Neural cell (in vitro differentiated cells): ENCODE measurements around the gene MGLL. TPM values are rescaled to one million over a fixed set of nuclear protein-coding genes. Genes with fewer than 3 reads are reported as not detected.

Experiments used
- H2AFZ ChIP-seq: fragments of 200-600, 300-800 bp; sonication (generic), shearing (Covaris generic); 2 replicates; pipeline ENCODE4 v1.6.0; 2014; ENCODE audit warnings: low read depth, mild to moderate bottlenecking, antibody characterized with exemption, low read length, moderate library complexity
- H3F3A ChIP-seq: fragments of 200-600 bp; shearing (Covaris generic); 2 replicates; pipeline ENCODE4 v1.6.1; 2016; ENCODE audit warnings: mild to moderate bottlenecking, moderate library complexity, mixed read lengths, antibody characterized with exemption, low read length; ENCODE audit not compliant: insufficient read depth, poor library complexity, severe bottlenecking
- H3K27ac ChIP-seq: fragments of 200-600, 300-800 bp; sonication (generic), shearing (Covaris generic); 2 replicates; pipeline ENCODE4 v1.5.1; 2014; ENCODE audit warnings: mild to moderate bottlenecking, low read length, moderate library complexity
- H3K27me3 ChIP-seq: fragments of 300-800, 200-600 bp; sonication (generic), shearing (Covaris generic); 2 replicates; pipeline ENCODE4 v1.6.0; 2014; ENCODE audit warnings: mild to moderate bottlenecking, low read depth, low read length, moderate library complexity; ENCODE audit not compliant: insufficient read depth
- H3K36me3 ChIP-seq: fragments of 300-800, 200-600 bp; sonication (generic), shearing (Covaris generic); 2 replicates; pipeline ENCODE4 v1.5.1; 2014; ENCODE audit warnings: mild to moderate bottlenecking, antibody characterized with exemption, low read length, moderate library complexity; ENCODE audit not compliant: insufficient read depth
- H3K4me2 ChIP-seq: fragments of 300-800, 200-600 bp; sonication (generic), shearing (Covaris generic); 2 replicates; pipeline ENCODE4 v1.6.0; 2014; ENCODE audit warnings: mild to moderate bottlenecking, low read length
- H3K4me3 ChIP-seq: fragments of 300-800, 200-600 bp; sonication (generic), shearing (Covaris generic); 2 replicates; pipeline ENCODE4 v1.5.1; 2014; ENCODE audit warnings: mild to moderate bottlenecking, low read length, moderate library complexity
- H3K79me2 ChIP-seq: fragments of 200-600 bp; shearing (Covaris generic); replicated peaks from 2 replicates; pipeline ENCODE4 v1.6.0; 2014; ENCODE audit warnings: mild to moderate bottlenecking, low read length, moderate library complexity; ENCODE audit not compliant: insufficient read depth
- H3K9ac ChIP-seq: fragments of 300-800, 200-600 bp; sonication (generic), shearing (Covaris generic); 2 replicates; pipeline ENCODE4 v1.6.1; 2016; ENCODE audit warnings: mild to moderate bottlenecking, low read length, mixed read lengths
- H3K9me2 ChIP-seq: fragments of 200-600 bp; shearing (Covaris generic); 2 replicates; pipeline ENCODE4 v1.6.1; 2016; ENCODE audit warnings: mild to moderate bottlenecking, low read length, mixed read lengths; ENCODE audit not compliant: insufficient read depth
- H3K9me3 ChIP-seq: fragments of 200-600, 300-800 bp; sonication (generic), shearing (Covaris generic); 2 replicates; pipeline ENCODE4 v1.6.1; 2016; ENCODE audit warnings: mild to moderate bottlenecking, mixed run types, low read length, moderate library complexity, mixed read lengths
- H4K20me1 ChIP-seq: fragments of 200-600 bp; shearing (Covaris generic); 2 replicates; pipeline ENCODE4 v1.6.1; 2016; ENCODE audit warnings: mild to moderate bottlenecking, mixed run types; ENCODE audit not compliant: insufficient read depth
- EP300 ChIP-seq: fragments of 450-650 bp; conservative IDR thresholded peaks from 2 replicates; pipeline ENCODE4 v1.6.1; 2014; ENCODE audit warnings: antibody characterized with exemption, mild to moderate bottlenecking, moderate library complexity; ENCODE audit not compliant: poor library complexity, severe bottlenecking
- EZH2 ChIP-seq: fragments of 200-600, 300-800 bp; shearing (Covaris generic), sonication (generic); IDR thresholded peaks from 2 replicates; pipeline ENCODE4 v1.6.1; 2014; ENCODE audit warnings: antibody characterized with exemption, low read length, borderline replicate concordance, mild to moderate bottlenecking; ENCODE audit not compliant: insufficient read depth, poor library complexity, severe bottlenecking
- MXI1 ChIP-seq: fragments of 450-650 bp; conservative IDR thresholded peaks from 2 replicates; pipeline ENCODE4 v1.6.1; 2014; ENCODE audit warnings: antibody characterized with exemption, mild to moderate bottlenecking; ENCODE audit not compliant: poor library complexity, severe bottlenecking
- POLR2AphosphoS5 ChIP-seq: IDR thresholded peaks from 2 replicates; pipeline ENCODE4 v1.6.1; 2012
- RAD21 ChIP-seq: fragments of 450-650 bp; conservative IDR thresholded peaks from 2 replicates; pipeline ENCODE4 v1.6.1; 2014; ENCODE audit warnings: antibody characterized with exemption, mild to moderate bottlenecking, moderate library complexity
- SMC3 ChIP-seq: fragments of 450-650 bp; conservative IDR thresholded peaks from 2 replicates; pipeline ENCODE4 v1.6.1; 2014; ENCODE audit warnings: antibody characterized with exemption, mild to moderate bottlenecking, moderate library complexity; ENCODE audit not compliant: poor library complexity
- TAF1 ChIP-seq: IDR thresholded peaks from 2 replicates; pipeline ENCODE4 v1.6.1; 2012; ENCODE audit warnings: low read depth
- polyA plus RNA-seq: library from polyadenylated mRNA; depleted of rRNA; stranded (reverse); fragments of >200 nt; gene quantifications from 2 replicates; pipeline ENCODE4 v1.2.3, GENCODE V29; 2014
- TF ChIP-seq, protein P1 (sequence below): fragments of 450-650 bp; IDR thresholded peaks from 2 replicates; pipeline ENCODE4 v1.5.1; 2014; ENCODE audit warnings: antibody characterized with exemption, mild to moderate bottlenecking, moderate library complexity; ENCODE audit not compliant: poor library complexity, severe bottlenecking
- TF ChIP-seq, protein P2 (sequence below): IDR thresholded peaks from 2 replicates; pipeline ENCODE4 v1.6.1; 2012; ENCODE audit warnings: borderline replicate concordance

The MGLL gene
- polyA plus RNA-seq, 1 donor from 2014 or later: 2.0 TPM

DNA sequence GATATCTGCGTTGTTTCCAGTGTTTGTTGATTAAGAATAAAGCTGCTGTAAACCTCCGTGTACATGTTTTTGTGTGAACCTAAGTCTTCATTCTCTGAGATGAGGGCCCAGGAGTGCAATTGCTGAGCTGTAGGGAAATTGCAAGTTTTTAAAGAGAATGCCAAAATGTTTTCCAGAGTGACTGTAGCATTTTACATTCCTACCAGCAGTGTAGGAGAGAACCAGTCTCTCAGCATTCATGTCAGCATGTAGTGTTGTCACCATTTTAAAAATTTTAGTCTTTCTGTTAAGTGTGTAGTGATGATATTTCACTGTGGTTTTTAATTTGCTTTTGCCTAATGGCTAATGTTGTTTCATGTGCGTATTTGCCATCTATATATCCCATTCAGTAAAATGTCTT lies 3.4 kb upstream of the MGLL start:
- Histone ChIP-seq H3K9me3 (peaks cover 6% of the 10 kb centered on the region), H3K4me3 (no peak overlapping the region), H2AFZ (no peak overlapping the region), H3K9ac (no peak overlapping the region), H3K27me3 (peaks cover 30% of the 10 kb centered on the region), H3K79me2 (no peaks in the 10 kb centered on the region), H4K20me1 (no peaks in the 10 kb centered on the region), H3K4me2 (no peak overlapping the region), H3K27ac (no peak overlapping the region), H3K36me3 (no peaks in the 10 kb centered on the region), H3K9me2 (no peaks in the 10 kb centered on the region), H3F3A (no peaks in the 10 kb centered on the region)
- TF ChIP-seq EP300 (no peak), TAF1 (no peak), POLR2AphosphoS5 (no peak), EZH2 (no peak), SMC3 (no peak), RAD21 (no peak), MXI1 (no peak)
- TF ChIP-seq, protein P1, sequence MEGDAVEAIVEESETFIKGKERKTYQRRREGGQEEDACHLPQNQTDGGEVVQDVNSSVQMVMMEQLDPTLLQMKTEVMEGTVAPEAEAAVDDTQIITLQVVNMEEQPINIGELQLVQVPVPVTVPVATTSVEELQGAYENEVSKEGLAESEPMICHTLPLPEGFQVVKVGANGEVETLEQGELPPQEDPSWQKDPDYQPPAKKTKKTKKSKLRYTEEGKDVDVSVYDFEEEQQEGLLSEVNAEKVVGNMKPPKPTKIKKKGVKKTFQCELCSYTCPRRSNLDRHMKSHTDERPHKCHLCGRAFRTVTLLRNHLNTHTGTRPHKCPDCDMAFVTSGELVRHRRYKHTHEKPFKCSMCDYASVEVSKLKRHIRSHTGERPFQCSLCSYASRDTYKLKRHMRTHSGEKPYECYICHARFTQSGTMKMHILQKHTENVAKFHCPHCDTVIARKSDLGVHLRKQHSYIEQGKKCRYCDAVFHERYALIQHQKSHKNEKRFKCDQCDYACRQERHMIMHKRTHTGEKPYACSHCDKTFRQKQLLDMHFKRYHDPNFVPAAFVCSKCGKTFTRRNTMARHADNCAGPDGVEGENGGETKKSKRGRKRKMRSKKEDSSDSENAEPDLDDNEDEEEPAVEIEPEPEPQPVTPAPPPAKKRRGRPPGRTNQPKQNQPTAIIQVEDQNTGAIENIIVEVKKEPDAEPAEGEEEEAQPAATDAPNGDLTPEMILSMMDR: no peak
- TF ChIP-seq, protein P2, sequence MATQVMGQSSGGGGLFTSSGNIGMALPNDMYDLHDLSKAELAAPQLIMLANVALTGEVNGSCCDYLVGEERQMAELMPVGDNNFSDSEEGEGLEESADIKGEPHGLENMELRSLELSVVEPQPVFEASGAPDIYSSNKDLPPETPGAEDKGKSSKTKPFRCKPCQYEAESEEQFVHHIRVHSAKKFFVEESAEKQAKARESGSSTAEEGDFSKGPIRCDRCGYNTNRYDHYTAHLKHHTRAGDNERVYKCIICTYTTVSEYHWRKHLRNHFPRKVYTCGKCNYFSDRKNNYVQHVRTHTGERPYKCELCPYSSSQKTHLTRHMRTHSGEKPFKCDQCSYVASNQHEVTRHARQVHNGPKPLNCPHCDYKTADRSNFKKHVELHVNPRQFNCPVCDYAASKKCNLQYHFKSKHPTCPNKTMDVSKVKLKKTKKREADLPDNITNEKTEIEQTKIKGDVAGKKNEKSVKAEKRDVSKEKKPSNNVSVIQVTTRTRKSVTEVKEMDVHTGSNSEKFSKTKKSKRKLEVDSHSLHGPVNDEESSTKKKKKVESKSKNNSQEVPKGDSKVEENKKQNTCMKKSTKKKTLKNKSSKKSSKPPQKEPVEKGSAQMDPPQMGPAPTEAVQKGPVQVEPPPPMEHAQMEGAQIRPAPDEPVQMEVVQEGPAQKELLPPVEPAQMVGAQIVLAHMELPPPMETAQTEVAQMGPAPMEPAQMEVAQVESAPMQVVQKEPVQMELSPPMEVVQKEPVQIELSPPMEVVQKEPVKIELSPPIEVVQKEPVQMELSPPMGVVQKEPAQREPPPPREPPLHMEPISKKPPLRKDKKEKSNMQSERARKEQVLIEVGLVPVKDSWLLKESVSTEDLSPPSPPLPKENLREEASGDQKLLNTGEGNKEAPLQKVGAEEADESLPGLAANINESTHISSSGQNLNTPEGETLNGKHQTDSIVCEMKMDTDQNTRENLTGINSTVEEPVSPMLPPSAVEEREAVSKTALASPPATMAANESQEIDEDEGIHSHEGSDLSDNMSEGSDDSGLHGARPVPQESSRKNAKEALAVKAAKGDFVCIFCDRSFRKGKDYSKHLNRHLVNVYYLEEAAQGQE: no peak

DNA sequence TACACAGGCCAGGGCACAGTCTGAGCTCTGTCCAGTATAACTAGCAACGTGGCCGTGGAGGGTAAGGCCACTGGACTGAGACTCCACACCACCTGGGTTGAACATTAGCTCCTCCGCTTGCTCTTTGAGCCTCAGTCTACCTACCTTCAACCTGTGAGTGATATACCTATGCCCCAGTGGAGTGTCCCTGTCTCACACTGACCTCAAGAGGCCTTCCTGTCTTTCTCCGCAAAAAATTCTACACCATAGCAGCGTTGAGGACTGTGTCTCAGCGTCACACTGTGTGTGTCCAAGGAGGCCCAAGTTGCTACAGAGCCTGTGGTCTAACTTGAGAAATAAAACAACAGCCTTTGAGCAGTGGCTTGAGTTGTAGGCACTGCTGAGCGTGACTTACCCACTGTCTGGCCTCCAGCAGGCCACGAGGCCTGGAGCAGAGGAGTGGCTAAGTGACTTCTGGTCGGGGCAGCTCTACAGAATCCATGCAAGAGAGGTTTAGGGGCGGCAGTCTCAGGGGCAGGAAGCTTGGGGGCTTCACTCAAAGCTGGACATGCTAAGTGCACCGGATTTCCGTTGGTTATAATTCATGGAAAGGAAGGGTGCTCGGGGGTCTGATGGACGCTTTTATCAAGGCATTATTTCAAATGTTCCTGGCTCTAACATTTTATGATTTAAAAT lies 2.0 kb upstream of the MGLL start:
- no peaks in the 10 kb centered on the region for H3K9me3 ChIP-seq
- H3K27ac ChIP-seq: no peak overlapping the region
- no peaks in the 10 kb centered on the region for H3F3A ChIP-seq
- no peak overlapping the region for H2AFZ ChIP-seq
- TF ChIP-seq SMC3: no peak
- TF ChIP-seq POLR2AphosphoS5: no peak
- TF ChIP-seq MXI1: no peak
- no peak for TF ChIP-seq RAD21
- no peak for TF ChIP-seq TAF1
- TF ChIP-seq, protein P1: no peak
- TF ChIP-seq EP300: no peak
- no peak for TF ChIP-seq EZH2
- TF ChIP-seq, protein P2: no peak
- H3K9ac ChIP-seq: no peak overlapping the region
- no peaks in the 10 kb centered on the region for H3K9me2 ChIP-seq
- no peaks in the 10 kb centered on the region for H3K79me2 ChIP-seq
- no peaks in the 10 kb centered on the region for H3K36me3 ChIP-seq
- H3K4me2 ChIP-seq: no peak overlapping the region
- H4K20me1 ChIP-seq: no peaks in the 10 kb centered on the region
- no peak overlapping the region for H3K4me3 ChIP-seq
- H3K27me3 ChIP-seq: peaks cover 30% of the 10 kb centered on the region
